Ovary (tissue), 9 donors: Measurements from ENCODE around the gene RBM20. TPM values are rescaled to one million over a fixed set of nuclear protein-coding genes. Genes with fewer than 3 reads are reported as not detected.

Source experiments
- DNase-seq, 5 donors: peaks; one replicate each; pipeline ENCODE4 v3.0.0-alpha.2; 2019 to 2020
- H3K27ac ChIP-seq, 2 donors: fragments of 200-600 bp; one replicate each; pipeline versions ENCODE4 v1.5.1 to v1.8.0; 2019 to 2022
- H3K27me3 ChIP-seq: fragments of 200-600 bp; one replicate; pipeline ENCODE4 v1.8.0; 2022
- H3K36me3 ChIP-seq: fragments of 200-600 bp; sonication (generic); one replicate; pipeline ENCODE4 v1.5.1; 2019
- H3K4me1 ChIP-seq: one replicate; pipeline ENCODE4 v1.8.1; 2013; ENCODE audit warnings: mild to moderate bottlenecking, moderate library complexity; ENCODE audit not compliant: insufficient read depth
- H3K4me3 ChIP-seq: fragments of 200-600 bp; sonication (generic); one replicate; pipeline ENCODE4 v1.5.1; 2017
- H3K9me3 ChIP-seq, 2 donors: fragments of 200-600 bp in 1 of 2; sonication (generic) in 1 of 2; one replicate each; pipeline versions ENCODE4 v1.5.1 to v1.8.1; 2013 to 2019; ENCODE audit warnings: mild to moderate bottlenecking in 1 of 2, moderate library complexity in 1 of 2
- CTCF ChIP-seq, 3 donors: fragments of 450-650 bp in 2 of 3; fragments of 200-600 bp in 1 of 3; IDR thresholded peaks; one replicate each; pipeline versions ENCODE4 v1.5.1 to v1.8.0; 2016 to 2022; ENCODE audit warnings: antibody characterized with exemption in 3 of 3, mild to moderate bottlenecking in 1 of 3
- EP300 ChIP-seq: sonication (generic); formaldehyde crosslinking; IDR thresholded peaks from one replicate; pipeline ENCODE4 v1.6.1; 2017; ENCODE audit warnings: antibody characterized with exemption
- POLR2A ChIP-seq: fragments of 450-650 bp; IDR thresholded peaks from one replicate; pipeline ENCODE4 v1.6.1; 2017; ENCODE audit warnings: antibody characterized with exemption, mild to moderate bottlenecking, moderate library complexity
- WGBS, 3 donors: extraction: QIAGEN DNeasy Blood & Tissue Kit in 1 of 3; methylation state at CpG; one replicate each; pipeline versions ENCODE4 v1.1.5 to v1.1.7; 2013 to 2017; 5-methylcytosine and 5-hydroxymethylcytosine counted together
- intact Hi-C, 4 donors: fragments of 100-400 bp; cut with DNase I; formaldehyde crosslinking; loops; one replicate each; pipeline versions ENCODE4 v1.11.0 to v1.15.1; 2022 to 2023
- polyA plus RNA-seq, 2 donors: library from polyadenylated mRNA; stranded (reverse); fragments of 200-250 nt in 1 of 2; fragments of 350-450 nt in 1 of 2; fragmentation: Illumina TruSeq in 1 of 2; extraction: RNeasy Lipid Tissue Mini Kit (QIAGEN cat#74804) in 1 of 2; gene quantifications; one replicate each; pipeline ENCODE4 v1.2.3, GENCODE V29; 2013 to 2014
- total RNA-seq, 7 donors: library from RNA; depleted of rRNA in 2 of 7; stranded (reverse); fragments of >200 nt in 2 of 7; fragmentation: NEBNext Ultra II Directional in 3 of 7; extraction: Animal tissue kit (Norgen Biotek cat#: 25700) in 3 of 7; gene quantifications; one replicate each; pipeline versions ENCODE4 v1.1.0 to v1.2.4, GENCODE V29; 2016 to 2023
- donor health status: DM: no; HTN: no; CAD: no; lungs with moderate emphysema.
- donor health status: DM: no; HTN: no; CAD: no.
- donor health status: Bipolar disorder and iron deficiency.
- donor health status: DM: yes; HTN: yes; CAD: no.
- donor health status: DM: no; HTN: no; CAD: no.
- donor health status: DM: yes; HTN: yes; CAD: no.

RBM20 gene
- total and polyA plus RNA-seq, 9 donors: 0.96 to 4.9 (median 3.6) TPM

- DNase-seq: no peak
- 81 to 86% (median 86%) methylated on average over 3 of the region's 3 CpGs for WGBS, 3 donors
- no peak overlapping the region for H3K4me3 ChIP-seq
- H3K27me3 ChIP-seq: no peaks in the 10 kb centered on the region
- peak overlapping the region in 1 of 2 donors; percentile 85 for H3K27ac ChIP-seq
- intact Hi-C loops: no loop called here
- TF ChIP-seq EP300 (no peak), CTCF (IDR thresholded peaks at IDR 0.05) (no peak), POLR2A (no peak)
- H3K36me3 ChIP-seq: no peaks in the 10 kb centered on the region
- peaks cover 35% of the 10 kb centered on the region for H3K4me1 ChIP-seq
- no peaks in the 10 kb centered on the region for H3K9me3 ChIP-seq
Measured at GRCh38 chr10:110840923-110841428, 196.8 kb downstream of the RBM20 start.

- H3K27ac ChIP-seq: no peak overlapping the region
- TF ChIP-seq CTCF (IDR thresholded peaks at IDR 0.05) (no peak), POLR2A (no peak), EP300 (no peak)
- H3K4me3 ChIP-seq: no peak overlapping the region
- no peaks in the 10 kb centered on the region for H3K36me3 ChIP-seq
- peaks cover 29% of the 10 kb centered on the region for H3K4me1 ChIP-seq
- no peaks in the 10 kb centered on the region for H3K27me3 ChIP-seq
- intact Hi-C loops: no loop called here
- no peaks in the 10 kb centered on the region for H3K9me3 ChIP-seq
- 92 to 95% (median 94%) methylated on average over 9 of the region's 9 CpGs for WGBS, 3 donors
- DNase-seq: no peak
Measured at GRCh38 chr10:110841767-110842267, 197.7 kb downstream of the RBM20 start.

GRCh38 chr10:110842326-110842904, 198.3 kb downstream of the RBM20 start:
- DNase-seq: no peak
- H3K36me3 ChIP-seq: no peaks in the 10 kb centered on the region
- no peaks in the 10 kb centered on the region for H3K9me3 ChIP-seq
- TF ChIP-seq EP300 (no peak), POLR2A (no peak), CTCF (IDR thresholded peaks at IDR 0.05) (no peak)
- no peaks in the 10 kb centered on the region for H3K27me3 ChIP-seq
- H3K4me3 ChIP-seq: no peak overlapping the region
- H3K27ac ChIP-seq: no peak overlapping the region
- H3K4me1 ChIP-seq: peaks cover 24% of the 10 kb centered on the region
- WGBS, 3 donors: 60 to 70% (median 67%) methylated on average over 7 of the region's 7 CpGs
- intact Hi-C loops: no loop called here

- H3K27ac ChIP-seq: no peak overlapping the region
- H3K36me3 ChIP-seq: no peaks in the 10 kb centered on the region
- intact Hi-C loops: no loop called here
- peaks cover 22% of the 10 kb centered on the region for H3K4me1 ChIP-seq
- H3K27me3 ChIP-seq: no peaks in the 10 kb centered on the region
- H3K4me3 ChIP-seq: no peak overlapping the region
- WGBS, 3 donors: 37 to 80% (median 64%) methylated on average over 2 of the region's 2 CpGs
- TF ChIP-seq CTCF (IDR thresholded peaks at IDR 0.05): no peak
- no peak for TF ChIP-seq POLR2A
- TF ChIP-seq EP300: no peak
- no peak for DNase-seq
- H3K9me3 ChIP-seq: no peaks in the 10 kb centered on the region
Measured at GRCh38 chr10:110843031-110843430, 198.9 kb downstream of the RBM20 start.
